HEK293 (cell line): ENCODE results near the gene COMMD3.

ENCODE experiments used
- CTCF ChIA-PET: fragments of 350-600 bp; formaldehyde crosslinking; extraction: SDS; loops from one replicate; lab custom pipeline; 2021; ENCODE audit warnings: antibody characterized with exemption; lab: Yijun Ruan, JAX
- POLR2A ChIA-PET: fragments of 300-600 bp; formaldehyde crosslinking; extraction: SDS; loops from one replicate; lab custom pipeline; 2020; ENCODE audit warnings: antibody characterized with exemption, inconsistent platforms; lab: Yijun Ruan, JAX
- H3K27ac ChIP-seq: fragments of 200-500 bp; sonication (Bioruptor generic); 2 replicates; pipeline ENCODE4 v1.5.1; 2014; ENCODE audit warnings: low read depth, low read length, control low read depth, inconsistent platforms; ENCODE audit errors: extremely low read depth
- H3K36me3 ChIP-seq, 2 experiments: fragments of 200-500 bp in 1 of 2; sonication (Bioruptor generic) in 1 of 2; 1 replicate in 1 of 2; 2 replicates in 1 of 2; pipeline ENCODE4 v1.5.1; 2014 to 2017; ENCODE audit warnings: inconsistent platforms in 2 of 2, low read length in 2 of 2; ENCODE audit not compliant: control insufficient read depth in 2 of 2, insufficient read depth in 1 of 2
- H3K4me1 ChIP-seq: fragments of 200-500 bp; sonication (Bioruptor generic); 2 replicates; pipeline ENCODE4 v1.5.1; 2014; ENCODE audit warnings: mild to moderate bottlenecking, low read length, inconsistent platforms; ENCODE audit not compliant: control insufficient read depth, insufficient read depth
- H3K4me3 ChIP-seq: 2 replicates; pipeline ENCODE4 v1.5.1; 2011; ENCODE audit warnings: low read depth, mild to moderate bottlenecking, control low read depth, low read length, moderate library complexity
- H3K9me3 ChIP-seq: fragments of 200-500 bp; sonication (Bioruptor generic); 2 replicates; pipeline ENCODE4 v1.5.1; 2014; ENCODE audit warnings: low read depth, low read length, inconsistent platforms; ENCODE audit not compliant: control insufficient read depth, insufficient read depth
- GLI4 ChIP-seq: fragments of 450-650 bp; formaldehyde crosslinking; IDR thresholded peaks from 2 replicates; pipeline ENCODE4 v1.5.1; 2016; ENCODE audit warnings: missing biosample characterization, missing genetic modification characterization
- MYNN ChIP-seq: fragments of 450-650 bp; formaldehyde crosslinking; IDR thresholded peaks from 2 replicates; pipeline ENCODE4 v1.5.1; 2016; ENCODE audit warnings: missing biosample characterization, missing genetic modification characterization, borderline replicate concordance
- MZF1 ChIP-seq: fragments of 450-650 bp; formaldehyde crosslinking; IDR thresholded peaks from 2 replicates; pipeline ENCODE4 v1.5.1; 2017; ENCODE audit warnings: missing biosample characterization, missing genetic modification characterization, borderline replicate concordance
- ZNF274 ChIP-seq, 2 experiments: fragments of 200-500 bp in 1 of 2; fragments of 450-650 bp in 1 of 2; sonication (Bioruptor generic) in 1 of 2; formaldehyde crosslinking in 1 of 2; IDR thresholded peaks; 2 replicates each; pipeline versions ENCODE4 v1.5.1 to v1.6.1; 2014 to 2016; ENCODE audit warnings: borderline replicate concordance in 1 of 2, inconsistent platforms in 1 of 2, low read length in 1 of 2, missing biosample characterization in 1 of 2, missing genetic modification characterization in 1 of 2
- ZNF473 ChIP-seq: fragments of 450-650 bp; formaldehyde crosslinking; IDR thresholded peaks from 2 replicates; pipeline ENCODE4 v1.5.1; 2017; ENCODE audit warnings: missing biosample characterization, missing genetic modification characterization
- ZNF549 ChIP-seq: fragments of 450-650 bp; IDR thresholded peaks from 2 replicates; pipeline ENCODE4 v1.5.1; 2018; ENCODE audit warnings: missing biosample characterization, missing genetic modification characterization, mild to moderate bottlenecking, inconsistent platforms, moderate library complexity
- ZNF658 ChIP-seq: fragments of 450-650 bp; formaldehyde crosslinking; IDR thresholded peaks from 2 replicates; pipeline ENCODE4; 2016; ENCODE audit warnings: missing biosample characterization, missing genetic modification characterization
- ZNF660 ChIP-seq: fragments of 450-650 bp; IDR thresholded peaks from 2 replicates; pipeline ENCODE4 v1.5.1; 2018; ENCODE audit warnings: missing biosample characterization, mild to moderate bottlenecking, missing genetic modification characterization
- TF ChIP-seq, protein P1 (sequence below): fragments of 450-650 bp; formaldehyde crosslinking; IDR thresholded peaks from 2 replicates; pipeline ENCODE4 v1.5.1; 2016; ENCODE audit warnings: missing biosample characterization, missing genetic modification characterization, low read depth
- TF ChIP-seq, protein P2 (sequence below): fragments of 450-650 bp; formaldehyde crosslinking; IDR thresholded peaks from 2 replicates; pipeline ENCODE4 v1.5.1; 2016; ENCODE audit warnings: missing biosample characterization, missing genetic modification characterization, borderline replicate concordance

Gene COMMD3

DNA sequence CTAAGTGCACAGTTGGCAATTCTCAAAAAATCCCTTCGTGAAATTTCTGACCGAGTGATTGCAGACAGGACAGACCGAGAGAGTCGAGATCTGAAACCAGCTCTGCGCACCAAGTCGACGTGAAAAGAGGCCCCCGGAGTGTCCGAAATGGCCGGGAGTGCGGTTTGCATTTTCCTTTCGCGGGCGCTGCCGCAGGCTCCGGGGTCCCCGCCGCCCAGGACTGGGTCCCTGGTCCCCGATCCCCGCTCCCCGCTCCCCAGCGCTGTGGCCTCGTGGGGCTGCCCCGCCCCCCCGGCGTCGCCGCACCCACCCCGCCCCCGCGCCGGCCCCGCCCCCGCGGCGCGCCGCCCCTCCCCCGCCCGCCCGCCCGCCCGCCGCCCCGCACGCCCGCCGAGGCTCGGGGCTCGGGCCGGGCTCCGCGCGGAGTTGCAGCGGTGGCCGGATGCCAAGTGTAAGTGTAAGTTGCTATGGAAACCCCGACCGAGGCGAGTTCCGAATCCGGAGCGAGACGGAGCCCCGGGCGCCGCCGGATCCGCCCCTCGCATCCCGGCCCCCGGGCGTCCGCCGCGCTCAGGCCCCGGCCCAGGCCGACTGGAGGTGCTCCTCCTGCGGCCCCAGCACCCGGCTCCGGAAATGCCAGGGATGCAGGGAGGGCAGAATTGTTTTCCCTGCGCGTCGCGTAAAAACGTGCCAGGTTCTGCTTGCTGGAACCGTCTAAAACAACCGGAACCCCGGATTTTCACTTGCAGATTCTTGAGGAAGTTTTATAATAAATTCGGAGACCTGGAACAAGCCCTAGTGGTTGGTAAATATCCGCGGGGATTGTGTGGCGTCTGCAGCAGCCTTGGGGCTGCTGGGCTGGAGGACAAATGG, 9.3 kb downstream of the COMMD3 start (continued):
- TF ChIP-seq ZNF549 (tag by site-specific recombination): no peak
- TF ChIP-seq GLI4 (tag by site-specific recombination): no peak
- TF ChIP-seq ZNF473 (tag by site-specific recombination): no peak
- TF ChIP-seq, protein P1, sequence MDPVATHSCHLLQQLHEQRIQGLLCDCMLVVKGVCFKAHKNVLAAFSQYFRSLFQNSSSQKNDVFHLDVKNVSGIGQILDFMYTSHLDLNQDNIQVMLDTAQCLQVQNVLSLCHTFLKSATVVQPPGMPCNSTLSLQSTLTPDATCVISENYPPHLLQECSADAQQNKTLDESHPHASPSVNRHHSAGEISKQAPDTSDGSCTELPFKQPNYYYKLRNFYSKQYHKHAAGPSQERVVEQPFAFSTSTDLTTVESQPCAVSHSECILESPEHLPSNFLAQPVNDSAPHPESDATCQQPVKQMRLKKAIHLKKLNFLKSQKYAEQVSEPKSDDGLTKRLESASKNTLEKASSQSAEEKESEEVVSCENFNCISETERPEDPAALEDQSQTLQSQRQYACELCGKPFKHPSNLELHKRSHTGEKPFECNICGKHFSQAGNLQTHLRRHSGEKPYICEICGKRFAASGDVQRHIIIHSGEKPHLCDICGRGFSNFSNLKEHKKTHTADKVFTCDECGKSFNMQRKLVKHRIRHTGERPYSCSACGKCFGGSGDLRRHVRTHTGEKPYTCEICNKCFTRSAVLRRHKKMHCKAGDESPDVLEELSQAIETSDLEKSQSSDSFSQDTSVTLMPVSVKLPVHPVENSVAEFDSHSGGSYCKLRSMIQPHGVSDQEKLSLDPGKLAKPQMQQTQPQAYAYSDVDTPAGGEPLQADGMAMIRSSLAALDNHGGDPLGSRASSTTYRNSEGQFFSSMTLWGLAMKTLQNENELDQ (tag by site-specific recombination): no peak
- TF ChIP-seq MYNN (tag by site-specific recombination): no peak

DNA sequence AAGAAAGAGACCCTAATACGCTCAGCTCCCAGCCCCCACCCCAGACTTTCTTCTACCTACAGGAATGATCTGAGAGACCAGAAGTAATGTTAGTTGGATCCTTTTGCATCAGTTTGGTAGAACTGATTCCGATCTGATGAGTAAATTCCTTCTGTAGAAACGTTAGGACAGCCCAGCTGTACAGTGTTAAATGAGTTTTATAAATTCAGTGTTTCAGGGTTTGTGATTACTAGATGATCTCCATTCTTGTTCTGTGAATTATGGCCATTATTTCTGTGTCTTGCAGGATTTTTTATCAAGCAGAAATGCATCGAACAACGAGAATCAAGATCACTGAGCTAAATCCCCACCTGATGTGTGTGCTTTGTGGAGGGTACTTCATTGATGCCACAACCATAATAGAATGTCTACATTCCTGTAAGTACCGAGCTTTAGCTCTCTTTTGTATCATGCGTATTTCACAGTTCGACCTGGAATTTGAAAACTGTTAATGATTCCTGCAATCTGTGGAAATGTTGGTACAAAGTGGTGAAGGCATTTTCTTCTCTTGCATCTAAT, 10.0 kb downstream of the COMMD3 start:
- no peaks in the 10 kb centered on the region for H3K9me3 ChIP-seq
- H3K27ac ChIP-seq: peak overlapping the region; percentile 68; the same call in 1 of the 2 replicates
- peaks cover 28 to 38% of the 10 kb centered on the region in 2 experiments; a peak in 2 of 3 replicates for H3K36me3 ChIP-seq
- ChIA-PET POLR2A (interaction anchor here (0.9 to 1.2 kb wide), 2 partner anchors 10 to 14 kb away, joined by 3 to 7 read pairs; partner anchors contain the start of gene COMMD3), CTCF (interaction anchor here (0.5 to 0.6 kb wide), 2 partner anchors 9 to 23 kb away, joined by 4 read pairs; no protein-coding TSS in a partner anchor)
- TF ChIP-seq, protein P2, sequence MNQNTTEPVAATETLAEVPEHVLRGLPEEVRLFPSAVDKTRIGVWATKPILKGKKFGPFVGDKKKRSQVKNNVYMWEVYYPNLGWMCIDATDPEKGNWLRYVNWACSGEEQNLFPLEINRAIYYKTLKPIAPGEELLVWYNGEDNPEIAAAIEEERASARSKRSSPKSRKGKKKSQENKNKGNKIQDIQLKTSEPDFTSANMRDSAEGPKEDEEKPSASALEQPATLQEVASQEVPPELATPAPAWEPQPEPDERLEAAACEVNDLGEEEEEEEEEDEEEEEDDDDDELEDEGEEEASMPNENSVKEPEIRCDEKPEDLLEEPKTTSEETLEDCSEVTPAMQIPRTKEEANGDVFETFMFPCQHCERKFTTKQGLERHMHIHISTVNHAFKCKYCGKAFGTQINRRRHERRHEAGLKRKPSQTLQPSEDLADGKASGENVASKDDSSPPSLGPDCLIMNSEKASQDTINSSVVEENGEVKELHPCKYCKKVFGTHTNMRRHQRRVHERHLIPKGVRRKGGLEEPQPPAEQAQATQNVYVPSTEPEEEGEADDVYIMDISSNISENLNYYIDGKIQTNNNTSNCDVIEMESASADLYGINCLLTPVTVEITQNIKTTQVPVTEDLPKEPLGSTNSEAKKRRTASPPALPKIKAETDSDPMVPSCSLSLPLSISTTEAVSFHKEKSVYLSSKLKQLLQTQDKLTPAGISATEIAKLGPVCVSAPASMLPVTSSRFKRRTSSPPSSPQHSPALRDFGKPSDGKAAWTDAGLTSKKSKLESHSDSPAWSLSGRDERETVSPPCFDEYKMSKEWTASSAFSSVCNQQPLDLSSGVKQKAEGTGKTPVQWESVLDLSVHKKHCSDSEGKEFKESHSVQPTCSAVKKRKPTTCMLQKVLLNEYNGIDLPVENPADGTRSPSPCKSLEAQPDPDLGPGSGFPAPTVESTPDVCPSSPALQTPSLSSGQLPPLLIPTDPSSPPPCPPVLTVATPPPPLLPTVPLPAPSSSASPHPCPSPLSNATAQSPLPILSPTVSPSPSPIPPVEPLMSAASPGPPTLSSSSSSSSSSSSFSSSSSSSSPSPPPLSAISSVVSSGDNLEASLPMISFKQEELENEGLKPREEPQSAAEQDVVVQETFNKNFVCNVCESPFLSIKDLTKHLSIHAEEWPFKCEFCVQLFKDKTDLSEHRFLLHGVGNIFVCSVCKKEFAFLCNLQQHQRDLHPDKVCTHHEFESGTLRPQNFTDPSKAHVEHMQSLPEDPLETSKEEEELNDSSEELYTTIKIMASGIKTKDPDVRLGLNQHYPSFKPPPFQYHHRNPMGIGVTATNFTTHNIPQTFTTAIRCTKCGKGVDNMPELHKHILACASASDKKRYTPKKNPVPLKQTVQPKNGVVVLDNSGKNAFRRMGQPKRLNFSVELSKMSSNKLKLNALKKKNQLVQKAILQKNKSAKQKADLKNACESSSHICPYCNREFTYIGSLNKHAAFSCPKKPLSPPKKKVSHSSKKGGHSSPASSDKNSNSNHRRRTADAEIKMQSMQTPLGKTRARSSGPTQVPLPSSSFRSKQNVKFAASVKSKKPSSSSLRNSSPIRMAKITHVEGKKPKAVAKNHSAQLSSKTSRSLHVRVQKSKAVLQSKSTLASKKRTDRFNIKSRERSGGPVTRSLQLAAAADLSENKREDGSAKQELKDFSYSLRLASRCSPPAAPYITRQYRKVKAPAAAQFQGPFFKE (tag by site-specific recombination): no peak
- peak; percentile 65; the same call in 1 of the 2 replicates for TF ChIP-seq MZF1 (tag by site-specific recombination)
- H3K4me1 ChIP-seq: peaks cover 14% of the 10 kb centered on the region
- peak overlapping the region; percentile 58 for H3K4me3 ChIP-seq

DNA sequence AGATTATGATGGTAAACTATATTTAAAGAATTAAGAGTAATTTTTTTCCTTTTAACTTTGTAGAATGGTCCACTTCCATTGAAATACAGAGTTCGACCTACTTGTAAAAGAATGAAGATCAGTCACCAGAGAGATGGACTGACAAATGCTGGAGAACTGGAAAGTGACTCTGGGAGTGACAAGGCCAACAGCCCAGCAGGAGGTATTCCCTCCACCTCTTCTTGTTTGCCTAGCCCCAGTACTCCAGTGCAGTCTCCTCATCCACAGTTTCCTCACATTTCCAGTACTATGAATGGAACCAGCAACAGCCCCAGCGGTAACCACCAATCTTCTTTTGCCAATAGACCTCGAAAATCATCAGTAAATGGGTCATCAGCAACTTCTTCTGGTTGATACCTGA, 13.0 kb downstream of the COMMD3 start:
- no peak overlapping the region for H3K27ac ChIP-seq
- no peaks in the 10 kb centered on the region for H3K9me3 ChIP-seq
- TF ChIP-seq ZNF658 (tag by site-specific recombination) (no peak), ZNF660 (no peak), ZNF274 (IDR thresholded peaks at IDR 0.05; ENCODE audit: low read length) (no peak), ZNF274 (tag by site-specific recombination; IDR thresholded peaks at IDR 0.05; ENCODE audit: borderline replicate concordance) (no peak)
- H3K36me3 ChIP-seq: peaks cover 31 to 42% of the 10 kb centered on the region in 2 experiments; a peak in 2 of 3 replicates
- H3K4me3 ChIP-seq: no peak overlapping the region
- ChIA-PET POLR2A (no interaction called here), CTCF (no interaction called here)
- H3K4me1 ChIP-seq: peaks cover 5% of the 10 kb centered on the region
